ENCODE results near the gene ADORA1. TPM values are rescaled to one million over a fixed set of nuclear protein-coding genes. Genes with fewer than 3 reads are reported as not detected.

Gene ADORA1
- total and polyA plus RNA-seq, 2 donors (not counting 1 experiment from before 2014, with no cell fraction given) = not detected

DNA sequence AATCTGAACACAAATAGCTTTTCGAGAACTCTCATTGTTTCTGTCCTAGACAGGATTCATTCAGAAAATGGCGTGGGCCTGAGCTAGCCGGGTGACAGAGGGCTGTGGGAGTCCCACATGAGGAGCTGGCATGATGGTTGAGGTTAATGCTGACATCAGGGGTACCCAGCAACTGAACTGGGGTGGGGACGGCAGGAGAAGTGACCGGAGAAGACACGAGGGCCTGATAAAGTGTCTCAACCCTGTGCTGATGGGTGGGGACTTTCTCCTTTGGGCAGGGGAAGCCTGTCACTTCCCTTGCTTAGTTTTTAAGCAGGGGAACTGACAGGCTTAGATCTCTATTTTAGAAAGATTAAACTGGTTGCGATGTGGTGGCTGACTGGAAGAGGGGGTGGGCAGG lies 87.3 kb downstream of the ADORA1 start:
- WGBS (ENCODE audit: insufficient coverage) = 82% methylated on average over 7 of the region's 7 CpGs
- Histone ChIP-seq H3K27ac (ENCODE audit: low read length in 2 of 2) (no peak overlapping the region), H2AFZ (ENCODE audit: insufficient read depth, low read depth, low read length, poor library complexity, severe bottlenecking) (no peak overlapping the region), H3K4me2 (replicated peaks; ENCODE audit: low read depth, low read length, poor library complexity, severe bottlenecking) (no peak overlapping the region), H3K9ac (ENCODE audit: low read length) (no peak overlapping the region), H3K79me2 (ENCODE audit: control insufficient read depth, insufficient read depth, low read length) (no peaks in the 10 kb centered on the region), H3K27me3 (replicated peaks in 1 of 4; ENCODE audit: control extremely low read depth in 1 of 4, control insufficient read depth in 3 of 4, insufficient read depth in 4 of 4, low read length in 3 of 4) (peaks cover 0 to 20% (median 0%) of the 10 kb centered on the region in 4 experiments), H3K4me3 (ENCODE audit: control extremely low read depth in 1 of 5, extremely low read depth in 1 of 5, insufficient read depth in 1 of 5, low read depth in 2 of 5, low read length in 4 of 5) (no peak overlapping the region), H3K4me1 (ENCODE audit: control insufficient read depth in 2 of 2, insufficient read depth in 2 of 2, low read length in 2 of 2) (no peaks in the 10 kb centered on the region), H4K20me1 (ENCODE audit: control insufficient read depth, insufficient read depth, low read length, poor library complexity, severe bottlenecking) (no peaks in the 10 kb centered on the region), H3K36me3 (replicated peaks in 1 of 2; ENCODE audit: control extremely low read depth in 1 of 2, control insufficient read depth in 1 of 2, extremely low read depth in 1 of 2, insufficient read depth in 2 of 2, low read length in 1 of 2) (no peaks in the 10 kb centered on the region), H3K9me3 (ENCODE audit: control extremely low read depth in 1 of 3, control insufficient read depth in 2 of 3, insufficient read depth in 1 of 3, low read length in 2 of 3) (no peaks in the 10 kb centered on the region)
- ATAC-seq (ENCODE audit: low read depth) (no peak), DNase-seq (no peak)
- Mint-ChIP-seq H3K27ac (no peak overlapping the region), H3K9me3 (ENCODE audit: insufficient read depth) (no peaks in the 10 kb centered on the region), H3K4me1 (no peaks in the 10 kb centered on the region), H3K4me3 (no peak overlapping the region), H3K27me3 (peaks cover 9% of the 10 kb centered on the region)
- CTCF ChIA-PET = interaction anchor here (0.6 to 9.5 kb wide), 12 partner anchors 8 to 874 kb away, joined by 3 to 135 read pairs (median 4); no protein-coding TSS in a partner anchor
- TF ChIP-seq, protein P1, sequence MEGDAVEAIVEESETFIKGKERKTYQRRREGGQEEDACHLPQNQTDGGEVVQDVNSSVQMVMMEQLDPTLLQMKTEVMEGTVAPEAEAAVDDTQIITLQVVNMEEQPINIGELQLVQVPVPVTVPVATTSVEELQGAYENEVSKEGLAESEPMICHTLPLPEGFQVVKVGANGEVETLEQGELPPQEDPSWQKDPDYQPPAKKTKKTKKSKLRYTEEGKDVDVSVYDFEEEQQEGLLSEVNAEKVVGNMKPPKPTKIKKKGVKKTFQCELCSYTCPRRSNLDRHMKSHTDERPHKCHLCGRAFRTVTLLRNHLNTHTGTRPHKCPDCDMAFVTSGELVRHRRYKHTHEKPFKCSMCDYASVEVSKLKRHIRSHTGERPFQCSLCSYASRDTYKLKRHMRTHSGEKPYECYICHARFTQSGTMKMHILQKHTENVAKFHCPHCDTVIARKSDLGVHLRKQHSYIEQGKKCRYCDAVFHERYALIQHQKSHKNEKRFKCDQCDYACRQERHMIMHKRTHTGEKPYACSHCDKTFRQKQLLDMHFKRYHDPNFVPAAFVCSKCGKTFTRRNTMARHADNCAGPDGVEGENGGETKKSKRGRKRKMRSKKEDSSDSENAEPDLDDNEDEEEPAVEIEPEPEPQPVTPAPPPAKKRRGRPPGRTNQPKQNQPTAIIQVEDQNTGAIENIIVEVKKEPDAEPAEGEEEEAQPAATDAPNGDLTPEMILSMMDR (IDR thresholded peaks at IDR 0.05) = no peak
- no peak for TF ChIP-seq EZH2 (IDR thresholded peaks at IDR 0.05; ENCODE audit: borderline replicate concordance, insufficient read depth, low read depth, low read length, poor library complexity, severe bottlenecking)
- intact Hi-C loops (cut with micrococcal nuclease) = loop anchor here (5.0 kb wide), 1 partner anchor 98 kb away; no protein-coding TSS in a partner anchor
- POLR2A ChIA-PET = no interaction called here

DNA sequence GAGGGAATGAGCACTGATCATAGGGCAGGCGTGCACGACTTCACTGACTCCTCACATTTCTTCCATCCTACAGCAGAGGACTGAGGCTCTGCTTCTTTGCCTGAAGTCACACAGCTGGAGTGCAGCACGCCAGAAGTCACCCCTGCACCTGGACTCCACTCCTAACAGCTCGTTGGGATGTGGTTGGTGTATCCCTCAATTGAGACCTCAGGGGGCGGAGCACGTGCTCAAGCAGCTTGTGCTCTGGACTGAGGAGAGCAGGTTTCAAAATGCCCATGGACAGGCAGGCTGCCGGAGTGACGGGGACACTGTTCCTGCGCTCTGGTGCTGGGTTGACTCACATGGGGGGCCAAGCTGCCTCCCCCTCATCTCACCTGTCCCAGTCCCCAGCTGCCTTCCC lies 88.0 kb downstream of the ADORA1 start:
- H3K9me3 ChIP-seq (ENCODE audit: control extremely low read depth in 1 of 3, control insufficient read depth in 2 of 3, insufficient read depth in 1 of 3, low read length in 2 of 3) = no peaks in the 10 kb centered on the region
- intact Hi-C loops (cut with micrococcal nuclease) = loop anchor here (5.0 kb wide), 1 partner anchor 98 kb away; no protein-coding TSS in a partner anchor
- no peaks in the 10 kb centered on the region for H3K4me1 ChIP-seq (ENCODE audit: control insufficient read depth in 2 of 2, insufficient read depth in 2 of 2, low read length in 2 of 2)
- no peaks in the 10 kb centered on the region for H4K20me1 ChIP-seq (ENCODE audit: control insufficient read depth, insufficient read depth, low read length, poor library complexity, severe bottlenecking)
- ChIA-PET POLR2A (no interaction called here), CTCF (interaction anchor here (0.6 to 9.5 kb wide), 19 partner anchors 9 to 874 kb away, joined by 3 to 135 read pairs (median 4); no protein-coding TSS in a partner anchor)
- no peak overlapping the region for H3K27ac ChIP-seq (ENCODE audit: low read length in 2 of 2)
- no peak overlapping the region for H3K27ac Mint-ChIP-seq
- ATAC-seq (ENCODE audit: low read depth) (no peak), DNase-seq (no peak)
- H3K27me3 ChIP-seq (replicated peaks in 1 of 4; ENCODE audit: control extremely low read depth in 1 of 4, control insufficient read depth in 3 of 4, insufficient read depth in 4 of 4, low read length in 3 of 4) = peaks cover 0 to 20% (median 0%) of the 10 kb centered on the region in 4 experiments
- H3K4me1 Mint-ChIP-seq = no peaks in the 10 kb centered on the region
- no peak overlapping the region for H2AFZ ChIP-seq (ENCODE audit: insufficient read depth, low read depth, low read length, poor library complexity, severe bottlenecking)
- H3K36me3 ChIP-seq (replicated peaks in 1 of 2; ENCODE audit: control extremely low read depth in 1 of 2, control insufficient read depth in 1 of 2, extremely low read depth in 1 of 2, insufficient read depth in 2 of 2, low read length in 1 of 2) = no peaks in the 10 kb centered on the region
- H3K4me2 ChIP-seq (replicated peaks; ENCODE audit: low read depth, low read length, poor library complexity, severe bottlenecking) = no peak overlapping the region
- H3K9ac ChIP-seq (ENCODE audit: low read length) = no peak overlapping the region
- no peak overlapping the region for H3K4me3 ChIP-seq (ENCODE audit: control extremely low read depth in 1 of 5, extremely low read depth in 1 of 5, insufficient read depth in 1 of 5, low read depth in 2 of 5, low read length in 4 of 5)
- 67% methylated on average over 6 of the region's 9 CpGs for WGBS (ENCODE audit: insufficient coverage)
- peaks cover 9% of the 10 kb centered on the region for H3K27me3 Mint-ChIP-seq
- H3K9me3 Mint-ChIP-seq (ENCODE audit: insufficient read depth) = no peaks in the 10 kb centered on the region
- no peaks in the 10 kb centered on the region for H3K79me2 ChIP-seq (ENCODE audit: control insufficient read depth, insufficient read depth, low read length)
- no peak overlapping the region for H3K4me3 Mint-ChIP-seq
- TF ChIP-seq EZH2 (IDR thresholded peaks at IDR 0.05; ENCODE audit: borderline replicate concordance, insufficient read depth, low read depth, low read length, poor library complexity, severe bottlenecking) = no peak
- TF ChIP-seq, protein P1 (IDR thresholded peaks at IDR 0.05) = no peak

Measured in B cell (primary cell).